Astrocyte (in vitro differentiated cells and primary cell): ENCODE data around the gene H2BK1. TPM values are rescaled to one million over a fixed set of nuclear protein-coding genes. Genes with fewer than 3 reads are reported as not detected.

Experiments used
- DNase-seq: peaks from one replicate; pipeline ENCODE4 v3.0.0-alpha.2; 2010; ENCODE audit warnings: low read depth
- FAIRE-seq: peaks from 2 replicates; lab custom pipeline; 2011; peaks lifted over from hg19 to GRCh38; lab: Jason Lieb, UNC
- H2AFZ ChIP-seq: 2 replicates; pipeline ENCODE4 v1.6.0; 2012; ENCODE audit warnings: low read depth, low read length, inconsistent platforms
- H3K27ac ChIP-seq: 2 replicates; pipeline ENCODE4 v1.5.1; 2011; ENCODE audit warnings: low read depth, low read length, inconsistent platforms
- H3K27me3 ChIP-seq: 2 replicates; pipeline ENCODE4 v1.6.0; 2011; ENCODE audit warnings: low read length, inconsistent platforms; ENCODE audit not compliant: insufficient read depth
- H3K36me3 ChIP-seq: 2 replicates; pipeline ENCODE4 v1.5.1; 2011; ENCODE audit warnings: low read length, inconsistent platforms; ENCODE audit not compliant: insufficient read depth
- H3K4me1 ChIP-seq: 2 replicates; pipeline ENCODE4 v1.5.1; 2011; ENCODE audit warnings: low read length, inconsistent platforms; ENCODE audit not compliant: insufficient read depth
- H3K4me2 ChIP-seq: 2 replicates; pipeline ENCODE4 v1.6.0; 2012; ENCODE audit warnings: low read length, inconsistent platforms
- H3K4me3 ChIP-seq: 2 replicates; pipeline ENCODE4 v1.5.1; 2011; ENCODE audit warnings: low read depth, mild to moderate bottlenecking, low read length, inconsistent platforms; ENCODE audit not compliant: insufficient read depth
- H3K79me2 ChIP-seq: 2 replicates; pipeline ENCODE4 v1.6.0; 2012; ENCODE audit warnings: mild to moderate bottlenecking, low read length, inconsistent platforms; ENCODE audit not compliant: insufficient read depth
- H3K9ac ChIP-seq: 2 replicates; pipeline ENCODE4 v1.6.0; 2012; ENCODE audit warnings: mild to moderate bottlenecking, low read length, inconsistent platforms
- H3K9me3 ChIP-seq: 2 replicates; pipeline ENCODE4 v1.5.1; 2012; ENCODE audit warnings: low read depth, mild to moderate bottlenecking, low read length, inconsistent platforms; ENCODE audit not compliant: insufficient read depth
- H4K20me1 ChIP-seq: 2 replicates; pipeline ENCODE4 v1.6.0; 2012; ENCODE audit warnings: low read length, inconsistent platforms; ENCODE audit not compliant: insufficient read depth
- H3K27ac Mint-ChIP-seq: one replicate; pipeline ENCODE4 v1.8.0; 2021; ENCODE audit warnings: mild to moderate bottlenecking, mixed read lengths; ENCODE audit not compliant: unreplicated experiment
- H3K27me3 Mint-ChIP-seq: one replicate; pipeline ENCODE4 v1.8.0; 2021; ENCODE audit warnings: low read depth, mixed read lengths; ENCODE audit not compliant: unreplicated experiment
- H3K36me3 Mint-ChIP-seq: one replicate; pipeline ENCODE4 v1.8.0; 2021; ENCODE audit warnings: low read depth, mixed read lengths; ENCODE audit not compliant: unreplicated experiment
- H3K4me1 Mint-ChIP-seq: one replicate; pipeline ENCODE4 v1.8.0; 2021; ENCODE audit warnings: low read depth, mixed read lengths; ENCODE audit not compliant: unreplicated experiment
- H3K4me3 Mint-ChIP-seq: one replicate; pipeline ENCODE4 v1.8.0; 2021; ENCODE audit warnings: mild to moderate bottlenecking, moderate library complexity, mixed read lengths; ENCODE audit not compliant: unreplicated experiment
- H3K9me3 Mint-ChIP-seq: one replicate; pipeline ENCODE4 v1.8.0; 2021; ENCODE audit warnings: mild to moderate bottlenecking, mixed read lengths; ENCODE audit not compliant: unreplicated experiment
- CTCF ChIP-seq: IDR thresholded peaks from 2 replicates; pipeline ENCODE4 v1.5.1; 2011; ENCODE audit warnings: low read depth, mild to moderate bottlenecking, inconsistent platforms, low read length, moderate library complexity; ENCODE audit not compliant: insufficient read depth
- EZH2 ChIP-seq: IDR thresholded peaks from 2 replicates; pipeline ENCODE4 v1.6.1; 2012; ENCODE audit warnings: mild to moderate bottlenecking, low read length, inconsistent platforms; ENCODE audit not compliant: insufficient read depth
- total RNA-seq: library from RNA; stranded (reverse); gene quantifications from 2 replicates; pipeline ENCODE4 v1.2.1, GENCODE V29; 2021

Gene H2BK1
- total RNA-seq, 1 donor from 2014 or later: not detected

DNA sequence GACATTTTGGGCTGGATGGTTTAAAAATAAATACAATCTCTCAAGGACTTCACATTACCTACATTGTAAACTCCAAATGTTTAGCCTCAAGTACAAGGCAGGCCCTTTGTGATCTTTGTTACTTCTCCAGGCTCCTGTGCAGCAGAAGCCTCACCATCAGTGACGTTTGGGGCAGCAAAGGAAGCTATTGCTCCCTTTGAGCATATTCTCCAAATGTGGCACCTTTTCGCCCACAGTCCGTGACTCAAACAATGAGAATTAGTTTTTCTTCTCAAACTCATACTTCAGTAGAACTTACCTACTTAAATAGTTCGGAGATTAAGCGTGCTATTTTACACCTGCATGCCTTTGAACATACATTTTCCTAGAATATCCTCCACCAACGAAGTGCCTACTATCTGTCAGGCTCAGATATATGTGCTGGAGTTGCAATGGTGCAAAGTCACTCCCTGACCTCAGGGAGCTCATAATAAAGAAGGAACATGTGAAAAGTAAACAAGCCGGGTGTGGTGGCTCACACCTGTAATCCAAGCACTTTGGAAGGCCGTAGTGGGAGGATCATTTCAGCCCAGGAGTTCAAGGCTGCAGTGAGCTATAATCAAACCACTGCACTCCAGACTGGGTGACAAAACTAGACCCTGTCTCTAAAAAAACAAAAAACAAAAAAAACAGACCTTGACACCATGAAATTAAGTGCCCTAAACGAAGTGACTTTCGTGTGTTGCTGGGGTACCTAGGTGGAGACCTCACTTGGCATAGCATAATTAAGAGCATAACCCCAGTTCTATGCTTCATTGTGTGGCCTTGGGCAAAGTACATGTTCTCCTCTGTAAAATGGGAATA, 18.0 kb upstream of the H2BK1 start:
- H3K27me3 ChIP-seq: no peaks in the 10 kb centered on the region
- peaks cover 25% of the 10 kb centered on the region for H4K20me1 ChIP-seq
- peak overlapping the region; percentile 91 for H3K9ac ChIP-seq
- TF ChIP-seq EZH2: no peak
- TF ChIP-seq CTCF: no peak
- peak overlapping the region; percentile 97 for H3K4me3 Mint-ChIP-seq
- peak overlapping the region; percentile 74 for H3K27ac ChIP-seq
- no peak for DNase-seq
- H3K27ac Mint-ChIP-seq: peak overlapping the region; percentile 73
- H3K4me3 ChIP-seq: peak overlapping the region; percentile 89
- H3K27me3 Mint-ChIP-seq: no peaks in the 10 kb centered on the region
- H3K36me3 Mint-ChIP-seq: peaks cover 8% of the 10 kb centered on the region
- peaks cover 12% of the 10 kb centered on the region for H3K36me3 ChIP-seq
- H3K79me2 ChIP-seq: peaks cover 39% of the 10 kb centered on the region
- H3K4me1 Mint-ChIP-seq: peaks cover 16% of the 10 kb centered on the region
- no peaks in the 10 kb centered on the region for H3K9me3 Mint-ChIP-seq
- no peak for FAIRE-seq
- peak overlapping the region; percentile 94 for H3K4me2 ChIP-seq
- peak overlapping the region; percentile 95 for H2AFZ ChIP-seq
- H3K9me3 ChIP-seq: no peaks in the 10 kb centered on the region
- H3K4me1 ChIP-seq: peaks cover 22% of the 10 kb centered on the region

- H3K9me3 ChIP-seq: no peaks in the 10 kb centered on the region
- DNase-seq (peak; percentile 98), FAIRE-seq (no peak)
- Mint-ChIP-seq H3K27me3 (no peaks in the 10 kb centered on the region), H3K4me1 (peaks cover 16% of the 10 kb centered on the region), H3K4me3 (peak within 1 kb of the TSS; percentile 97), H3K27ac (peak within 1 kb of the TSS; percentile 96), H3K9me3 (no peaks in the 10 kb centered on the region), H3K36me3 (peaks cover 7% of the 10 kb centered on the region)
- peaks cover 29% of the 10 kb centered on the region for H3K79me2 ChIP-seq
- no peak for TF ChIP-seq EZH2
- TF ChIP-seq CTCF: no peak
- H3K9ac ChIP-seq: peak within 1 kb of the TSS; percentile 91
- peaks cover 22% of the 10 kb centered on the region for H3K4me1 ChIP-seq
- peaks cover 23% of the 10 kb centered on the region for H3K36me3 ChIP-seq
- no peaks in the 10 kb centered on the region for H3K27me3 ChIP-seq
- peak within 1 kb of the TSS; percentile 89 for H3K4me3 ChIP-seq
- H3K4me2 ChIP-seq: peak within 1 kb of the TSS; percentile 94
- peak within 1 kb of the TSS; percentile 95 for H2AFZ ChIP-seq
- H3K27ac ChIP-seq: peak within 1 kb of the TSS; percentile 74
- H4K20me1 ChIP-seq: peaks cover 23% of the 10 kb centered on the region
Measured at GRCh38 chr7:151226875-151227782, 16.8 kb upstream of the H2BK1 start, which contains the start of gene ABCF2. Gene ABCF2 (minus strand): TSS chr7:151227205. CDS start chr7:151226458, 747 bp downstream.
